Measurements from ENCODE around the gene TMEM91. TPM values are rescaled to one million over a fixed set of nuclear protein-coding genes. Genes with fewer than 3 reads are reported as not detected.

TMEM91 gene
- total and polyA plus RNA-seq, 9 of the 15 experiments (the other 6 are each of a cell fraction or from before 2014, with no cell fraction given): 1.2 to 5.2 (median 2.7) TPM

DNA sequence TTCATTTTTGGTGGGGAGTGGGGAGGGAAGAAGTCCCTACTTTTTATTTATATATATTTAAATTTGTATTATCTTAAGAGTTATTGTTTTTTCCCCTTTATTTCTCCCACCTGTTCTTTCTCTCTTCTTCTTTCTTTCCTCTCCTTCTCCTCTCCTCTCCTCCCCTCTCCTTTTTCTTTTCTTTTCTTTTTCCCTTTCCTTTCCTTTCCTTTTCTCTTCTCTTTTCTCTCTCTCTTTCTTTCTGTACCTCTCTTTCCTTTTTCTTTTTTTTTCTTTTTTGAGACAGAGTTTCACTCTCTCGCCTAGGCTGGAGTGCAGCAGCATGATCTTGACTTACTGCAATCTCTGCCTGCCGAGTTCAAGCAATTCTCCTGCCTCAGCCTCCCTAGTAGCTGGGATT lies 23.2 kb downstream of the TMEM91 start:
- H3K27me3 ChIP-seq (ENCODE audit: control insufficient read depth in 2 of 2, insufficient read depth in 2 of 2, low read length in 2 of 2): no peaks in the 10 kb centered on the region
- FAIRE-seq: no peak

DNA sequence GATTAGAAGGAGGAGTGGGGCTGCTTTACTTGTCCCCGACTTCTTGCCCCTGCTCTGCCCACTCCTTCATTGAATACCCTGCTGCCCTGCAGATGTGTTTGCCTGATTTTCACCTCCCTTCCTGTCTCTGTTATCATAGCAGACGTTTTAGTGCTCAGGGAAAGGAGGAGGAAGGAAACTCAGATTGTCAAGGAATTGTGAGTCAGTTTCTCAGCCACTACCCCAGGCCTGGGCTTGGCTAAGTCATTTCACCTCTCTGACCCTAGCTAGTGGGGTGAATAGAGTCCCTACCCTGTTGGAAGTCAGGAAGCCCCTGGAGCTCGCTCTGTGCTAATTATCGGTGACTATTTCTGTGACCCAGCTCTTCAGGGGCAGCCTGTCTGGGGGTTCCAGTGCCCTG lies 25.1 kb downstream of the TMEM91 start:
- intact Hi-C loops (cut with micrococcal nuclease): no loop called here
- Histone ChIP-seq H3K36me3 (ENCODE audit: control insufficient read depth, insufficient read depth, low read length) (no peaks in the 10 kb centered on the region), H2AFZ (ENCODE audit: low read depth, low read length) (no peak overlapping the region), H3K27ac (ENCODE audit: extremely low read depth, low read depth, low read length) (peak overlapping the region; percentile 15; the same call in 1 of the 3 replicates), H3K4me1 (replicated peaks in 1 of 2; ENCODE audit: control insufficient read depth in 2 of 2, insufficient read depth in 2 of 2, low read length in 2 of 2) (peaks cover 5 to 7% of the 10 kb centered on the region in 2 experiments; a peak in 3 of 5 replicates), H3K9me3 (replicated peaks; ENCODE audit: control insufficient read depth, insufficient read depth, low read depth, low read length) (no peaks in the 10 kb centered on the region), H3K4me3 (no peak overlapping the region), H3K27me3 (ENCODE audit: control insufficient read depth in 2 of 2, insufficient read depth in 2 of 2, low read length in 2 of 2) (no peaks in the 10 kb centered on the region), H3K9ac (ENCODE audit: insufficient read depth in 1 of 2, low read depth in 2 of 2, low read length in 2 of 2) (no peak overlapping the region), H3K4me2 (ENCODE audit: insufficient read depth, low read length) (no peak overlapping the region), H3K79me2 (ENCODE audit: control insufficient read depth, insufficient read depth, low read length) (peaks cover 25% of the 10 kb centered on the region), H3K9me1 (ENCODE audit: control insufficient read depth, insufficient read depth, low read length) (no peaks in the 10 kb centered on the region), H4K20me1 (replicated peaks; ENCODE audit: control insufficient read depth, insufficient read depth, low read length) (no peaks in the 10 kb centered on the region)
- CTCF ChIA-PET (ENCODE audit: low intra/inter-chr PET ratio): no interaction called here
- POLR2A ChIA-PET: no interaction called here
- DNase-seq (ENCODE audit: extremely low read depth in 1 of 4, low spot score in 3 of 4) (no peak), ATAC-seq (no peak), FAIRE-seq (no peak)
- no TSS peak for BruUV-seq (replicated peaks)
- TF ChIP-seq RCOR1 (IDR thresholded peaks at IDR 0.05; ENCODE audit: borderline replicate concordance in 1 of 2, low read depth in 2 of 2, low read length in 2 of 2) (no peak), CHD2 (IDR thresholded peaks at IDR 0.05; ENCODE audit: low read depth, low read length) (no peak), SRF (CRISPR knock-in tag; IDR thresholded peaks at IDR 0.05) (no peak), ZFP30 (CRISPR knock-in tag; IDR thresholded peaks at IDR 0.05; ENCODE audit: borderline replicate concordance) (no peak), CBFA2T3 (IDR thresholded peaks at IDR 0.05) (0 out of 2 replicates have a peak, but pooled peaks have one; percentile 16)
- 43% methylated on average over 3 of the region's 4 CpGs for WGBS (ENCODE audit: insufficient coverage, low coverage, missing lambda C conversion rate)
- in situ Hi-C loops (cut with MboI): no loop called here

More for the DNA sequence above, 23.2 kb downstream of the TMEM91 start:
- Histone ChIP-seq H3K27ac (ENCODE audit: extremely low read depth, low read depth, low read length) (no peak overlapping the region), H3K4me1 (replicated peaks in 1 of 2; ENCODE audit: control insufficient read depth in 2 of 2, insufficient read depth in 2 of 2, low read length in 2 of 2) (peaks cover 15 to 18% of the 10 kb centered on the region in 2 experiments; a peak in 4 of 5 replicates), H3K36me3 (ENCODE audit: control insufficient read depth, insufficient read depth, low read length) (peaks cover 4% of the 10 kb centered on the region; the same call in 1 of the 3 replicates), H3K9me3 (replicated peaks; ENCODE audit: control insufficient read depth, insufficient read depth, low read depth, low read length) (no peaks in the 10 kb centered on the region), H3K4me3 (no peak overlapping the region), H3K9me1 (ENCODE audit: control insufficient read depth, insufficient read depth, low read length) (no peaks in the 10 kb centered on the region), H3K79me2 (ENCODE audit: control insufficient read depth, insufficient read depth, low read length) (peaks cover 41% of the 10 kb centered on the region), H3K9ac (ENCODE audit: insufficient read depth in 1 of 2, low read depth in 2 of 2, low read length in 2 of 2) (no peak overlapping the region), H3K4me2 (ENCODE audit: insufficient read depth, low read length) (no peak overlapping the region), H4K20me1 (replicated peaks; ENCODE audit: control insufficient read depth, insufficient read depth, low read length) (no peaks in the 10 kb centered on the region), H2AFZ (ENCODE audit: low read depth, low read length) (no peak overlapping the region)
- no TSS peak for BruUV-seq (replicated peaks)
- in situ Hi-C loops (cut with MboI) (no loop called here), intact Hi-C loops (cut with micrococcal nuclease) (loop anchor here (5.0 kb wide), 1 partner anchor 33 kb away; no protein-coding TSS in a partner anchor)
- ChIA-PET POLR2A (interaction anchor here (1.0 kb wide), 1 partner anchor 12 kb away, joined by 4 read pairs; no protein-coding TSS in a partner anchor), CTCF (ENCODE audit: low intra/inter-chr PET ratio) (no interaction called here)
- no peak for DNase-seq (ENCODE audit: extremely low read depth in 1 of 4, low spot score in 3 of 4)
- TF ChIP-seq, protein P1, sequence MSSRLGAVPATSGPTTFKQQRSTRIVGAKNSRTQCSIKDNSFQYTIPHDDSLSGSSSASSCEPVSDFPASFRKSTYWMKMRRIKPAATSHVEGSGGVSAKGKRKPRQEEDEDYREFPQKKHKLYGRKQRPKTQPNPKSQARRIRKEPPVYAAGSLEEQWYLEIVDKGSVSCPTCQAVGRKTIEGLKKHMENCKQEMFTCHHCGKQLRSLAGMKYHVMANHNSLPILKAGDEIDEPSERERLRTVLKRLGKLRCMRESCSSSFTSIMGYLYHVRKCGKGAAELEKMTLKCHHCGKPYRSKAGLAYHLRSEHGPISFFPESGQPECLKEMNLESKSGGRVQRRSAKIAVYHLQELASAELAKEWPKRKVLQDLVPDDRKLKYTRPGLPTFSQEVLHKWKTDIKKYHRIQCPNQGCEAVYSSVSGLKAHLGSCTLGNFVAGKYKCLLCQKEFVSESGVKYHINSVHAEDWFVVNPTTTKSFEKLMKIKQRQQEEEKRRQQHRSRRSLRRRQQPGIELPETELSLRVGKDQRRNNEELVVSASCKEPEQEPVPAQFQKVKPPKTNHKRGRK (tag; IDR thresholded peaks at IDR 0.05): peak; percentile 86
- TF ChIP-seq TRIM24 (IDR thresholded peaks at IDR 0.05) (no peak), OTX1 (CRISPR knock-in tag; IDR thresholded peaks at IDR 0.05) (0 out of 2 replicates have a peak, but pooled peaks have one; percentile 24), ARNT (IDR thresholded peaks at IDR 0.05) (no peak)
- 78% methylated on average over 1 of the region's 2 CpGs for WGBS (ENCODE audit: insufficient coverage, low coverage, missing lambda C conversion rate)
- no peak for ATAC-seq

All from K562 (cell line).